GM21619 (cell line): ENCODE results near the gene CCDC60.

Source experiments
- ATAC-seq: cut with Tn5 transposase; IDR thresholded peaks from one replicate; pipeline ENCODE4 v1.9.1; 2021; ENCODE audit not compliant: unreplicated experiment

Gene CCDC60

DNA sequence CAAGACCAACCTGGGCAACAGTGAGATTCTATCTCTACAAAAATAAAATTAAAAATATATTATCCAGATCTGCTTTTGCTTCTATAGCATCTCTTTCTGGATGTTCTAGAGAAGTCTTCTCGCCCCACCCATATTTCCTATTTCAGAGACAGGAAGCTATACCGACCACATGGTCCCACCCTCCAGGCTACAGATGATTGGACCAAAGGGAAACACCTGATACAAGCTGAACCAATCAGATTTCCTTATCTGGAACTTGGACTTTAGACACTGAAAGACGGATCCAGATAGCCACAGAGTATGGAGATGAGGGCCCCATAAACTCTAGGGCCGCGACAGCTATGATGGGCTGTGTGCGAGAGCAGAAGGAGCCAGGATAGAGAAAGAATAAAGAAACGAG is 48.7 kb downstream of the CCDC60 start:
- no peak for ATAC-seq

DNA sequence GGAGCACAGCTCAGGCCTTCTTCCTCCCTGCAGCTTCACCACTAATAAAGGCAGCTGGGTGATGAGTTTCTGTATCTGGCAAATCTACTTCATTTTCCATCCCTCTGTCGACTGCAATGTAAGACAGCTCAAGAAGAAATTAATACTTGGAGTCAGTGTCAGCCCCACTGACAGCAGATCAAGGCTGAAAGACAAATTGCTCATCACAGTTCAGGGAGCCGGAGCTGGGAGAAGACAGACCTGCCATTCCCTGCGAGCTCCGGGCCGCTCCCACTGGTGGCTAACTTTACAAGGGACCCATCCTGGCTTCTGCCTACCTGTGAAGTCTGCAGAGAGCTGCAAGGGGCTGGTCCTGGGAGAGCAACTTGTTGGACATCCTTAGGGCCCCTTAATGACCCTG is 49.8 kb downstream of the CCDC60 start:
- ATAC-seq: no peak

DNA sequence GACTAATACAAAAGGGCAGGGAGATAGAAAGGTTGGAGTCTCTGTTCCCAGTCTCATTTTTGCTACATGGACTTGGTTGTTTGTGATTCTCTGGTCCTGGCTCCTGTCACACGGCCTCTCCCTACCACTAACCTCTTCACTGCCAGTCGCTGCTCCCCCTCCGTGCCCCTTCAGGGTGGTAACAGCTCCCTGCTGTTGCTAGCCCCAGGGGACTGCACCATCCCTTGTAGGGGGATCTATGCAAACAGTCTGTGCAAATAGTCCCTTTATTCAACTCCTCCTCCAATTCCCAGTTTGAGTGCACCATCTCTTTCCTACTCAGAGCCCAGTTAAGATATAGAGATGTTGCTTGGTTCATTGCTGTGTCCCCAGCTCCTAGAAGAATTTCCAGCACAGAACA is 51.1 kb downstream of the CCDC60 start:
- no peak for ATAC-seq

DNA sequence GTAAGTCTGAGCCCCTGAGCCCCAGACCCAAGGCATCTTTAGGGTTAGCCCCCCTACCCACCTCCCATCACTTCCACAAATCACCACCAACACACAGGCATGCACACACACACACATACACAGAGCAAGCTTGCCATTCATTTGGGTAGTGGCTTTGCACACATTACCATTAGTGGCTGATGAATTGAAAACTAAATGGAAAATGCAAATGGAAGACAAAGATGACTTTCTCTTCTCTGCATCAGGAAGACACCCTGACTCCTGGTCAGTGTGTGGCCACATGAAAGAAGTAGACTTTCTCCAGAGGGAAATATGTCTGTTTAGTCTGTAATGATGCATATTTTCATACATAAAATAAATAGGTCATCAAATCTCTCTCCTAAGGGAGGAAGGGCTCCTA is 55.2 kb downstream of the CCDC60 start:
- ATAC-seq: no peak

DNA sequence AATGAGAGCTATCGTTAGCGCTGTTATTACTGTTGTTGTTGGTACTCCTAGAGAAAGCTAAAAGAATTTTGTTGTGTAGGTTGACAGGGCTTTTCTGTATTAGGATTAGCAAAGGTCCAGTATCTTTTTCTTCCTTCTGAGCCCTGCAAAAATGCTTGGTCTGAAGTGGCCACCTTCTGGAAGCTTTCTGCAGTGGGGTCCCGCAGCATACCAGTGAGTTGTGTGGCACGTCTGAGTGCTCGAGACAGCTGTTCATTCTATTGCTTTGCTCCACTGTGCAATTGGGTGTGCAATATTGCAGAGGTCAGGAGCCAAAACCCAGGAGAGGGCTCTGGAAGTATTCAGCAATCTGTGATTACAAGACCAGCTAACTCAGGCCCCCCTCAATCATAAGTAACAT is 57.1 kb downstream of the CCDC60 start:
- ATAC-seq: no peak

DNA sequence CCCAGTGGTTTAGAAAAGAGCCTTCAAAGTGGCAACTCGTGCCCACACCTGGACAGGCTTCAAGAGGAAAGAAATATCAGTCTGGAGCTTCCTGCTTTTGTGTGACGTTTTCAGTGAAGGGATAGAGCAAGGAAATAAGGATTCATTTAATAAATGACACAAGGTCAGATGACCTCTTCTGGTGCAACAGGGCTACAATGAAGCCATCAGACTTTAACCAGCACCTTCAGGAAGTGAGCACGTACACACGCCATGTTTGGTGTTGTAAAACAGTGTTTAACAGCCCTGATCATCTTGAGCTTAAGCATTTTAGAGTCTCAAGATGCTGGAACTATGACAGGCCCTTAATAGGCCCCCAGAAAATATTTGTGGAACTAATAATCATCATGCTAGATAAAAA is 59.1 kb downstream of the CCDC60 start:
- no peak for ATAC-seq

DNA sequence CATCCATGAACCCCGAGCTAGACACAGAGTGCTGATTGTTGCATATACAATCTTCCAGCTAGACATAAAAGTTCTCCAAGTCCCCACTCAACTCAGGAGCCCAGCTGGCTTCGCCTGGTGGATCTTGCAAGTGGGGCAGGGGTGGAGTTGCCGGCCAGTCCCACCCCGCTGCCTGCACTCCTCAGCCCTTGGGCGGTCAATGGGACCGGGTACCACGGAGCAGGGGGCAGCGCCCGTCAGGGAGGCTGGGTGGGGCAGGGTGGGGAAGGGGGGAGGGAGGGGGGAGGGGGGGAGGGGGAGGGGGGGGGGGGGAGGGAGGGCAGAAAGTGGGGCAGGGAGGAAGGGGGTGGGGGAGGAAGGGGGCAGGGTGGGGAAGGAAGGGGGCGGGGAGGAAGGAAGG is 63.0 kb downstream of the CCDC60 start:
- no peak for ATAC-seq

DNA sequence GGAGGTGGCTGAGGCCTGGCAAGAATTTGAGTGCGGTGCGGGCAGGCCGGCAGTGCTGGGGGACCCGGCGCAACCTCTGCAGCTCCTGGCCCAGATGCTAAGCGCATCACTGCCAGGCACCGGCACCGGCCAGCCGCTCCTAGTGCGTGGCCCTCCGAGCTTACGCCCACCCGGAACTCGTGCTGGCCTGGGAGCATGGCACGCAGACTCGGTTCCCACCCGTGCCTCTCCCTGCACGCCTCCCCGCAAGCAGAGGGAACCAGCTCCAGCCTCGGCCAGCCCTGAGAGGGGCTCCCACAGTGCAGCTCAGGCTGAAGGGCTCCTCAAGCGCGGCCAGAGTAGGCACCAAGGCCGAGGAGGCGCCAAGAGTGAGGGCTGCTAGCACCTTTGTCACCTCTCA is 63.7 kb downstream of the CCDC60 start:
- no peak for ATAC-seq

DNA sequence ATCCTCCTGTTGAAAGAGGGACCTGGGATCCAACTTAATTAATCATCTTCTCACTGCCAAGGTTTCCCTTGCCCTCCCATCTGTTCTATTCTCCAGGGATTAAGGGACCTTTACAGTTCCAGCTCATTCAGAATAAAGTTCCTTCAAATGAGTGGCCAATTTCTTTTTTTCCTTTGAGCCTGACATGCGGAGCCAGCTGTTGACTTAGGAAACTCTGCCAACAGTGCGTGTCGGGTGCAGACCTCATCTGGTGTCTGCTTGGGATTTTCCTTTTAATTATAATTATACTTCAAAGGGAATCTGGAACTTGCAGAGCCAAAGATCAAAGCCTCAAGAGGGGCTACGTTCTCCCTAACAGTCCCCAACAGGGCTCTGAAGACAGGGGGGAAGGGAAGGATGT is 64.8 kb downstream of the CCDC60 start:
- no peak for ATAC-seq

DNA sequence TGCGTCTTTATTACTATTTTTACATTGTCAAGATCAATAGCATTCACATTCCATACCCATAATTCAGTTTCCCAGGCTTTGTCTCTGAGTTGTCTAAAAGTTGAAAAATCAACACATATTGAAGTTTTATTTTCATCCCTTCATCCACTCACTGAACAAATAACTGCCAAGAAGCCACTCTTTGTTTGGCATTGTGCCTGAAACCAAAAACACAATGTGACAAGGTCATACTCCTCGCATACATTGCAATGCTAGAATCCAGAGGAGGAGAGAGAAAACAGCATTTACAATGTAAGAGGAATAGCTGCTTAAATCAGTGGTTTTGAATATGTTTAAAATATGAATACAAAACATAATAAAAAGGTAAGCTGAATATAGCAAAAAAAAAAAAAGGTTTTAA is 71.8 kb downstream of the CCDC60 start:
- no peak for ATAC-seq

DNA sequence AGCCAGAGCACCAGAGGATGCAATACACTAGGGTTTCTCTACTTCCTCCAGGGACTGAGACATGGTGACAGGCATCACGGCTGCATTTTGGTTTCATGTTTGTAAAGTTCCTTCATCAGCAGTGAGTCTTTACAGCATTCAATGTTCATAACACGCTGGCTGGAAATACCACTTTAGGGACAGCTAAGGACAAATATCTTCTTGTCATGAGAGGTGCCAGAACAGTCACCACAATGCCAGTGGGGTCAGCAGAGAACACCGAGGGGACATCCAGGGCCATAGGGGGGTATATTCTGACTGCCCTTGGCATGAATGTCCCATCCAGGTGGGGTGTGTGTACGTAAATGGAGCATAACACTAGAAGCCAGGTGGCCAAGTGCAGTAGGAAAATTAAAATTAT is 72.3 kb downstream of the CCDC60 start:
- no peak for ATAC-seq

DNA sequence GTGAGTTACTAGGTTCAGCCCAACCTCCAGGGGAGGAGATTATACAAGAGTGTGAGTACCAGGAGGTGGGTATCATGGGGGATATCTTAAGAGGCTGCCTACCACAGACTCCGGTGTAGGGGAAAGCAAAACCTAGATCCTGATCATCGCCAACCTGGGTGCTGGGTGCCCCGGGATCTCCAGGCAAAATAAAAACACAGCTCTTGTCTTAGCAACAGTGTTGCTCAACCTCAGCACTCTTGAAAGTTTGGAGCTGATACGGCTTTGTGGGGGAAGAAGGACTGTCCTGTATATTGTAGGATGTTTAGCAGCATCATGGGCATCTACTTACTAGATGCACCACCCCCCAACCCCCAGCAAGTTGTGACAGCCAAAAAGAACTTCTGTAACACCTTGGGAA is 74.5 kb downstream of the CCDC60 start:
- no peak for ATAC-seq

DNA sequence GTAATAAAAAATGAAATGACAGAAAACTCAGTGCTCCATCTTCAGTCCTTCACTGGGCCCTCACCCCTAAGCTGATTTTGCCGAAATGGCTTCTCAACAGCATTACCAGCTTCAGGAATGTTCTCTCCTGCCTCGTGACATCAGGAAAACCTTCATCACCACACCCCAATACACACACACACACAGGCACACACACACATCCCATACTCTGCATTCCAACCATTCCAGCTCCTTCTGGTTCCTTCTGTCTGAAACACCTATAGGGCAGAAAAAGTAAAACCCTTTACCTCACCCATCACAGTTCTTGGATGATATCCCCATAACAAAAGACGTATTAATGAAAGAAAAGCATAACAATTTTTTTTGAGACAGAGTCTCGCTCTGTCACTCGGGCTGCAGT is 75.9 kb downstream of the CCDC60 start:
- ATAC-seq: no peak

DNA sequence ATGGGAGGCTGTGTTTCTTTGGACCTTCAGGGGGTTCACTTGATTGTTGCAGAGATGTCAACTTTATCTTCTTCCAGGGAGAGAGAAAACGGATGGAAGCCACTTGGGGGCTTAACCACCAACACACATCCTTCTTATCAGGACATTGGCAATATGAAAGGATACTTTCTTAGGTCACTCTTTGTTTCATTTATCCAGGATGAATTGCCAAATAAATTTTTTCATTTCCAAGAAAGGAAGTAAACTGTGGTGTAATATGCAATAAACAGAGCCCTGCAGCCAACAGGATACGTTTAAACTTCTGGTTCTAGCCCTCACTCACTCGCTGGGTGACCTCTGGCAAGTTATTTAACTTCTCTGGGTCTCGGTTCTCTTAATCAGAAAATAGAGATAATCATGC is 77.8 kb downstream of the CCDC60 start:
- ATAC-seq: no peak

DNA sequence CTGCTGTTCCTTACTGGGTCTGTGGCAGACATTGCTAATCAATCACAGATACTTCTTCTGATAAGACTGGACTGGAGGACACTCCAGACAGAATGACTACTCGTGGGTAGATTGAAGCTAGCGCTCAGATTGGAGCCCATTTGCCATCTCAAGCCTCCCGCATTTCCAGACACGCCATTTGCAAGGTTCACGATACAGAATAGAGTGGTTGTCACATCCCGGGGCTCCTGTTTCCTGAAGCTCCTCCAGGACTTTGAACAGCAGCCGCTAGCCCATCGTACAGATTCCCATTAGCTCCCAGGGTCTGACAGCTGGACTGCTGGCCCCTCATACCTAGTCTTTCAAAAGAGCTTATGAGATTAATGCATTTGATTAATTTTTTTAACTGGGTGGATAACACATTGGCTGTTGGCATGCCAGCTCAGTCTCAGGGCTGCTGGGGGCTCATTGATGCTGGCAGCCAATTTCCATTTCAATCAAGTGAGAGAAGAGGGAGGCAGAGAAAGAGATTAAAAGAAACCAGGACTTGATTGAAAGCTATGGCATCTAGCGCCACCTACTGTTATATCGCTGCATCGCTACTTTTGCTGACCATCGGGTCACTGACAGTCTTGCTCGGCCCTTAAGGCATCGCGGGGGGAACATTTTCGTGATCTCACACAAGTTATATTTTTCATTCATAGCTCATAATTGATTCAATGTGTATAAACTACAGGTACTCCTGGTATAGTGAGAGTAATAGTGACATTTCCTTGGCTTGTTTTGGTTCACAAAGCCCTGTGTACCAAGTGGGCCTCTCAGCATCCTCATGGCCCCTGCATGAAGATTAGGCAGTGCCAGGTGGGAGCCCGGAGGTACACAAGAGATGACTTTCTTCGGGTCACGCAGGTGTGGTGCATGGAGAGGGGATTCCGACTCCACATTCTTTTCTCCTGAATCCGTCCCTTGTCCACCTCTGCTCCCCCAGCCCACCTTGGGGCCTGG is 78.6 kb downstream of the CCDC60 start:
- ATAC-seq: no peak

DNA sequence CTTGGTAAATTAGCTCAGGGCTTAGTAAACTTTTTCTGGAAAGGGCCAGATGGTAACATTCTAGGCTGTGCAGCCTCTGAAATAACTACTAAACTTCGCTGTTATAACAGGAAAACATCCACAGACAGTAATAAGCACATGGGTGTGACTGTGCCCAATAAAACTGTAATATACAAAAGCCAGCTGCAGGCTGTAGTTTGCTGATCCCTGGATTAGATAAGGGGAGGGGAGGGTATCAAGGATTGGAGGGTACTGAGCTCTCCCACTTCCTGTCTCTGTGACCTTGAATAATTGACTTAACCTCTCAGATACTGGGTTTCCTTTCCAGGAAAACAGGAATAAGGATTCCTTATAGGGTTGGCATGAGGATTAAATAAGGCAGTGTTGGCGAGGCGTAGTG is 81.2 kb downstream of the CCDC60 start:
- ATAC-seq: no peak

DNA sequence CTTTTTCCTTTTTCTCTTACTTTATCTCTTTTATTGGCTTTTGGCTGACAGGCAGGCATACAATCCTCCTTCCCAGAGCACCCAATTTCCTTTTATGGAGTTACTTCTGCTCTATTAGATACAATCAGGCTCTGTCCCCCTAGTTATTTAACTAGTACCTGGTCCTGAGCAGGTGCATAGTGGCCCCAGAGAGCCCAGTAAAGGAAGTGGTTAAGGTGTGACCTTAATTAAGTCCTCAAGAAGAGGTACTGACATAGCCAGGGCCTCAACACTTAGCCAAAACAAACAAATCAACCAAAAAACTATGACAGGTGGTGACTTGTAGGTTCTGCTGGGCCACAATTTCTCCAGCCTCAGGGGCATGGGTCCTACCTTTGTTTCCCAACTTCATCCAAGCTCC is 82.9 kb downstream of the CCDC60 start:
- ATAC-seq: no peak

DNA sequence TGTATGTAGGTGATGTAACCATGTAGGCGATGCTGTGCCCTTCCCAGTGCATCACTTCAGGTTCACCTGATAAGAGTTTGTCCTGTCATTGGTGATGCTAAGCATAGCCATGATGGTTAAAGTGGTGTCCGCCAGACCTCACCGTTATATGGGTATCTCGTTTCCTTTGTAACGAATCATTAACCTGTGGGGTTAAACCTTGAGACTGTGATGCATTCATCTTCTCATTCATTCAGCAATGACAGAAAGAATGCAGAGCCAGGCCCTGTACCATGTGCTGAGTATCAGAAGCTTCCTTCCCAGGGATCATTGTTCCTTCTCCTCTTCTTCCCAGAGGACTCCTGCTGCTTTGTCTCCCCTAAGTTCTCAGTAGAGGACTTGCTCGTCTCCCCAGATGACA is 84.9 kb downstream of the CCDC60 start:
- ATAC-seq: no peak

DNA sequence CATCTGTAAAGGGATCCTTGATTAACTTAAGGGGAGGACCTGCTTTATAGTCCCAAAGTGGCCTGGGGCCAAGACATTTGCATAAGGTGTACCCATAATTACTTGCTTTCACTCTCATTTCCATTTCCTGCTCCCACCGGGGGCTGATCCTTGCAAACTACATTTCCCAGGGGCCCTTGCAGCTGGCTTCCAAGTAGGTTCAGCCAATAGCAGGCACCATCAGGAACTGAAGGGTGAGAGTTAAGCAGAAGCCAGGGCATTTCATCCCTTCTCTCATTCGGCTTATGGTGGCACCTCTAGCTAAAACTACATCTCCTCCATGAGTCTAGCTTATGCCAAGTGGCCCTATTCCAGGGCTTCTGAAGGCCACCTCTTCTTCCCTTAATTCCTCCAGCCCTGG is 88.8 kb downstream of the CCDC60 start:
- no peak for ATAC-seq

DNA sequence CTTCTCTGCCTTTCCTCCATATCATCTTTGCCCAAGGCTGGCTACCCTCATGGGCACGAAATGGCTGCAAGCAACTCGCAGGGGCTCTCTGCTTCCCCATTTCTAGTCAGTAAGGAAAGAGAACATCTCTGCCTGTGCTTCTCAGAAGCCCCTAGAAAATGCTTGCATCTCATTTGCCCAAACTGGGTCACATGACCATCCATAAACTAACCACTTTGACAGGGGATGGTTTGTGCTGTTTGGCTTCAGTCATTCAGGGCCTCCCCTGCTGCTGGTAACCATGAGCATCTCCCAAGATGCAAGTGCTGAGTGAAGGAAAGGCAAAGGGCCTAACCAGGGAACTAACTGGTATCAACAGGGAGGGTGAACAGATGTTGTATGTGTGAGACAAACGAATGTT is 91.1 kb downstream of the CCDC60 start:
- no peak for ATAC-seq

DNA sequence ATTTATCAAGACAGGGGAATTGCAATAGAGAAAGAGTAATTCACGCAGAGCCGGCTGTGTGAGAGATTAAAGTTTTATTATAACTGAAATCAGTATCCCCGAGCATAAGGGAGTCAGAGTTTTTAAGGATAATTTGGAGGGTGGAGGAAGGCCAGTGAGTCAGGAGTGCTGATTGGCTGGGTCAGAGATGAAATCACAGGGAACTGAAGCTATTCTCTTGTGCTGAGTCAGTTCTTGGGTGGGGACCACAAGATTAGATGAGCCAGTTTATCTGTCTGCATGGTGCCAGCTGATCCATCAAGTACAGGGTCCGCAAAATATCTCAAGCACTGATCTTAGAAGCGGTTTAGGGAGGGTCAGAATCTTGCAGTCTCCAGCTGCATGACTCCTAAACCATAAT is 96.6 kb downstream of the CCDC60 start:
- no peak for ATAC-seq

DNA sequence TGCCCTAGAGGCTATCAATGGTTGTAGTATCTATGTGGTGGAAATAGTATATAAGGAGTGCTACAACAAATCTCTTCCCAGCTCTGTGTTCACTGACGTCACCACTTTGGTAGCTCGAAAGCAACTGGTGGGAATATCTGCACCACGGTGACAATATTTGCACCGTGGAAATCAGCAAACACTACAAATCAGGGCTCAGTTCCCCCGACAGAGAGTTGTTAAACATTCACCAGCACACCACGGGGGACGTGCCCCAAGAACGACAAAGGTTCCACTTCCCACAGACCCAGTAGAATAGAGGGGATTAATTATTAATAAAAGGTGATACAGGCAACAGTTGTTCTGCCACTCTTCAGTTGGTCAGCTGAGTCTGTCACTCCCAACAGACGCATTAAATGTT is 98.4 kb downstream of the CCDC60 start:
- no peak for ATAC-seq

DNA sequence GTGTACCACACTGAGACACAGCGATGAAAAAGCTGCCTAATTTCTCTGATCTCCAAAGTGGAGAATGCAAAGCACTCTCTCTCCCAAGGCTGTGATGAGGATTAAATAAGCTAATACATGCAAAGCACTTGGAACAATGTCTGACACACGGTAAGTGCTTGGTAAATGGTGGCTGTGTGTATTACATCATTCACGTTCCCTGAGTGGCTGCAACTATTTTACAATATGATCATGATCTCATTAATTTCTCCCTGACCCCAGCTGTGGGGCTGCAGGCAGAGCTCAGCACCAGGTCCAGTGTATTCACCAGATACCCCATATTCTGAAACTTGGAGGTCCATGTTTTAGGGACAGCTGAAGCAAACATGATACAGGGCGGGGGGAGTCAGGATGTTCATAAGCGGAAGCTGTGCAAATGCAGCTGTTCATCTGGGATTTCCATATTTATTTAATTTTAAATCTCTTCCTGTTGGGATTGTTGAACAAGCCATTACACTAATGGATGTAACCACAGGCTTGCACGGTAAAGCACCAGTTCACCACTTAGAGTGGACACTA is 106.4 kb downstream of the CCDC60 start:
- no peak for ATAC-seq
